BLaER1 treated with 17β-estradiol and CSF1 and Interleukin-3, amounts not matched to agents 10 nM and 100 nM (cell line): Measurements from ENCODE around the gene EFNB1.
A peak's percentile ranks its signal among the peaks of the same experiment; 100 is the strongest.

Experiments
- H3K27ac ChIP-seq, 11 experiments: shearing (Covaris generic); formaldehyde crosslinking; 2 replicates each; pipeline ENCODE4 v1.8.1; 2022
- H3K27me3 ChIP-seq, 11 experiments: shearing (Covaris generic); formaldehyde crosslinking; 2 replicates each; pipeline ENCODE4 v1.8.1; 2022
- H3K36me3 ChIP-seq, 11 experiments: shearing (Covaris generic); formaldehyde crosslinking; 2 replicates each; pipeline ENCODE4 v1.8.1; 2022
- H3K4me1 ChIP-seq, 10 experiments: shearing (Covaris generic); formaldehyde crosslinking; 2 replicates each; pipeline ENCODE4 v1.8.1; 2022
- H3K4me2 ChIP-seq, 11 experiments: shearing (Covaris generic); formaldehyde crosslinking; 2 replicates each; pipeline ENCODE4 v1.8.1; 2022
- H3K4me3 ChIP-seq, 10 experiments: shearing (Covaris generic); formaldehyde crosslinking; 2 replicates each; pipeline ENCODE4 v1.8.1; 2022
- H3K9ac ChIP-seq, 11 experiments: shearing (Covaris generic); formaldehyde crosslinking; 2 replicates each; pipeline ENCODE4 v1.8.1; 2022
- H3K9me3 ChIP-seq, 11 experiments: shearing (Covaris generic); formaldehyde crosslinking; replicated peaks in 1 of 11; 2 replicates each; pipeline ENCODE4 v1.8.1; 2022
- H4K20me1 ChIP-seq, 11 experiments: shearing (Covaris generic); formaldehyde crosslinking; 2 replicates each; pipeline ENCODE4 v1.8.1; 2022
- Cebpa-rat ChIP-seq, 11 experiments: shearing (Covaris generic); IDR thresholded peaks; 2 replicates each; pipeline ENCODE4 v1.8.1; 2022

The EFNB1 gene

GRCh38 chrX:68842781-68843581, 14.2 kb downstream of the EFNB1 start:
- no peak; a peak in 2 of 22 replicates for TF ChIP-seq Cebpa-rat (IDR thresholded peaks at IDR 0.05)
- H3K4me1 ChIP-seq: peaks cover 37 to 72% (median 49%) of the 10 kb centered on the region in 10 experiments
- peaks cover 0 to 39% (median 18%) of the 10 kb centered on the region in 11 experiments; a peak in 13 of 22 replicates for H4K20me1 ChIP-seq
- peaks cover 36 to 92% (median 70%) of the 10 kb centered on the region in 11 experiments for H3K27me3 ChIP-seq
- no peaks in the 10 kb centered on the region for H3K9me3 ChIP-seq
- peak overlapping the region in 10 of 11 experiments; percentile 40 to 86 (median 76); a peak in 21 of 22 replicates for H3K27ac ChIP-seq
- peak overlapping the region in 2 of 10 experiments; percentile 11 to 23; a peak in 2 of 20 replicates for H3K4me3 ChIP-seq
- H3K9ac ChIP-seq: peak overlapping the region in 9 of 11 experiments; percentile 2 to 71 (median 58); a peak in 15 of 22 replicates
- H3K36me3 ChIP-seq: peaks cover 15 to 38% (median 24%) of the 10 kb centered on the region in 11 experiments; a peak in 17 of 22 replicates
- peak overlapping the region; percentile 61 to 88 (median 77) for H3K4me2 ChIP-seq

GRCh38 chrX:68843992-68844391, 15.2 kb downstream of the EFNB1 start:
- Histone ChIP-seq H3K27me3 (peaks cover 37 to 96% (median 80%) of the 10 kb centered on the region in 11 experiments), H3K36me3 (peaks cover 15 to 29% (median 22%) of the 10 kb centered on the region in 11 experiments; a peak in 17 of 22 replicates), H3K27ac (peak overlapping the region in 9 of 11 experiments; percentile 54 to 86 (median 78); a peak in 17 of 22 replicates), H3K9ac (peak overlapping the region in 7 of 11 experiments; percentile 22 to 71 (median 58); a peak in 11 of 22 replicates), H4K20me1 (peaks cover 0 to 32% (median 8%) of the 10 kb centered on the region in 11 experiments; a peak in 12 of 22 replicates), H3K4me3 (peak overlapping the region in 1 of 10 experiments; percentile 2; a peak in 2 of 20 replicates), H3K9me3 (no peaks in the 10 kb centered on the region), H3K4me1 (peaks cover 37 to 69% (median 49%) of the 10 kb centered on the region in 10 experiments), H3K4me2 (peak overlapping the region; percentile 61 to 88 (median 77))
- no peak for TF ChIP-seq Cebpa-rat (IDR thresholded peaks at IDR 0.05)

- H3K27ac ChIP-seq: peak overlapping the region in 9 of 11 experiments; percentile 54 to 86 (median 78); a peak in 15 of 22 replicates
- H3K36me3 ChIP-seq: peaks cover 11 to 23% (median 17%) of the 10 kb centered on the region in 11 experiments; a peak in 17 of 22 replicates
- H3K27me3 ChIP-seq: peaks cover 37 to 97% (median 84%) of the 10 kb centered on the region in 11 experiments
- peak overlapping the region; percentile 61 to 88 (median 77) for H3K4me2 ChIP-seq
- peaks cover 37 to 63% (median 49%) of the 10 kb centered on the region in 10 experiments for H3K4me1 ChIP-seq
- peaks cover 0 to 28% (median 5%) of the 10 kb centered on the region in 11 experiments; a peak in 9 of 22 replicates for H4K20me1 ChIP-seq
- H3K9me3 ChIP-seq: no peaks in the 10 kb centered on the region
- peak overlapping the region in 2 of 11 experiments; percentile 69 to 71; a peak in 5 of 22 replicates for H3K9ac ChIP-seq
- no peak overlapping the region for H3K4me3 ChIP-seq
- no peak for TF ChIP-seq Cebpa-rat (IDR thresholded peaks at IDR 0.05)
These were observed 15.8 kb downstream of the EFNB1 start for GRCh38 chrX:68844581-68844980.

GRCh38 chrX:68846536-68846935, 17.7 kb downstream of the EFNB1 start:
- H3K36me3 ChIP-seq: peaks cover 0 to 3% (median under 1%) of the 10 kb centered on the region in 11 experiments; a peak in 6 of 22 replicates
- H3K9ac ChIP-seq: no peak overlapping the region
- no peak for TF ChIP-seq Cebpa-rat (IDR thresholded peaks at IDR 0.05)
- peaks cover 0 to 18% (median 5%) of the 10 kb centered on the region in 11 experiments; a peak in 9 of 22 replicates for H4K20me1 ChIP-seq
- no peak overlapping the region for H3K27ac ChIP-seq
- H3K4me1 ChIP-seq: peaks cover 31 to 44% (median 34%) of the 10 kb centered on the region in 10 experiments
- peaks cover 46 to 99% (median 95%) of the 10 kb centered on the region in 11 experiments for H3K27me3 ChIP-seq
- no peaks in the 10 kb centered on the region for H3K9me3 ChIP-seq
- no peak overlapping the region for H3K4me2 ChIP-seq
- H3K4me3 ChIP-seq: no peak overlapping the region

- peaks cover 25 to 37% (median 28%) of the 10 kb centered on the region in 10 experiments for H3K4me1 ChIP-seq
These were observed 18.4 kb downstream of the EFNB1 start for GRCh38 chrX:68847172-68847571.

GRCh38 chrX:68848189-68848940, 19.5 kb downstream of the EFNB1 start:
- no peak overlapping the region for H3K27ac ChIP-seq
- no peaks in the 10 kb centered on the region for H3K9me3 ChIP-seq
- no peak overlapping the region for H3K4me3 ChIP-seq
- TF ChIP-seq Cebpa-rat (IDR thresholded peaks at IDR 0.05): no peak
- H3K27me3 ChIP-seq: peaks cover 53 to 99% (median 95%) of the 10 kb centered on the region in 11 experiments
- H3K36me3 ChIP-seq: no peaks in the 10 kb centered on the region; a peak in 1 of 22 replicates
- H3K4me2 ChIP-seq: no peak overlapping the region
- no peak overlapping the region for H3K9ac ChIP-seq
- peaks cover 13 to 26% (median 16%) of the 10 kb centered on the region in 10 experiments for H3K4me1 ChIP-seq
- H4K20me1 ChIP-seq: peaks cover 0 to 12% (median 0%) of the 10 kb centered on the region in 11 experiments; a peak in 7 of 22 replicates

More at GRCh38 chrX:68847172-68847571, 18.4 kb downstream of the EFNB1 start:
- no peak overlapping the region for H3K9ac ChIP-seq
- TF ChIP-seq Cebpa-rat (IDR thresholded peaks at IDR 0.05): no peak
- H3K36me3 ChIP-seq: no peaks in the 10 kb centered on the region; a peak in 1 of 22 replicates
- H4K20me1 ChIP-seq: peaks cover 0 to 14% (median 4%) of the 10 kb centered on the region in 11 experiments; a peak in 8 of 22 replicates
- H3K27ac ChIP-seq: no peak overlapping the region
- peaks cover 51 to 99% (median 95%) of the 10 kb centered on the region in 11 experiments for H3K27me3 ChIP-seq
- no peak overlapping the region for H3K4me2 ChIP-seq
- no peaks in the 10 kb centered on the region for H3K9me3 ChIP-seq
- no peak overlapping the region for H3K4me3 ChIP-seq

GRCh38 chrX:68851082-68851481, 22.3 kb downstream of the EFNB1 start:
- H3K9me3 ChIP-seq: no peaks in the 10 kb centered on the region
- no peak overlapping the region for H3K4me3 ChIP-seq
- H3K27ac ChIP-seq: no peak overlapping the region
- 0 out of 20 replicates have a peak, but pooled peaks cover 0 to under 1% (median 0%) of the 10 kb centered on the region in 10 experiments for H3K4me1 ChIP-seq
- no peak overlapping the region for H3K9ac ChIP-seq
- peaks cover 0 to 6% (median 0%) of the 10 kb centered on the region in 11 experiments; a peak in 3 of 22 replicates for H4K20me1 ChIP-seq
- no peak overlapping the region for H3K4me2 ChIP-seq
- no peak for TF ChIP-seq Cebpa-rat (IDR thresholded peaks at IDR 0.05)
- H3K27me3 ChIP-seq: peaks cover 60 to 99% (median 95%) of the 10 kb centered on the region in 11 experiments
- no peaks in the 10 kb centered on the region; a peak in 1 of 22 replicates for H3K36me3 ChIP-seq

GRCh38 chrX:68852046-68852445, 23.2 kb downstream of the EFNB1 start:
- H3K9me3 ChIP-seq: no peaks in the 10 kb centered on the region; a peak in 1 of 22 replicates
- no peak overlapping the region for H3K4me2 ChIP-seq
- no peak overlapping the region for H3K9ac ChIP-seq
- H3K36me3 ChIP-seq: no peaks in the 10 kb centered on the region
- no peak overlapping the region for H3K4me3 ChIP-seq
- no peak for TF ChIP-seq Cebpa-rat (IDR thresholded peaks at IDR 0.05)
- peaks cover 0 to 6% (median 0%) of the 10 kb centered on the region in 11 experiments; a peak in 3 of 22 replicates for H4K20me1 ChIP-seq
- no peak overlapping the region for H3K27ac ChIP-seq
- peaks cover 65 to 99% (median 95%) of the 10 kb centered on the region in 11 experiments for H3K27me3 ChIP-seq
- no peaks in the 10 kb centered on the region for H3K4me1 ChIP-seq
